Activated T-helper 1 cell treated with Interleukin-2 at 50 U/mL for 16 hours (primary cell): ENCODE results near the gene MAP4K2.

ENCODE experiments used
- DNase-seq: peaks from one replicate; pipeline ENCODE4 v3.0.0-alpha.2; 2020; ENCODE audit warnings: low read depth

Gene MAP4K2

GRCh38 chr11:64736654-64737053 is 66.4 kb downstream of the MAP4K2 start:
- DNase-seq: no peak

- DNase-seq: no peak
Measured at GRCh38 chr11:64735725-64736259, 67.2 kb downstream of the MAP4K2 start.
